Endodermal cell (in vitro differentiated cells): ENCODE results near the gene LRRC73. TPM values are rescaled to one million over a fixed set of nuclear protein-coding genes. Genes with fewer than 3 reads are reported as not detected.
A peak's percentile ranks its signal among the peaks of the same experiment; 100 is the strongest.
"Not testable (repeated sequence)": the region's sequence is repeated elsewhere in the genome, so short reads cannot be mapped to it uniquely, and the experiment has no call there.

Experiments
- DNase-seq: peaks from one replicate; pipeline ENCODE4 v3.0.0-alpha.2; 2017
- H3K27ac ChIP-seq: 2 replicates; pipeline ENCODE4 v1.5.1; 2013; ENCODE audit warnings: mild to moderate bottlenecking, low read depth, low read length, moderate library complexity
- H3K27me3 ChIP-seq: 2 replicates; pipeline ENCODE4 v1.6.1; 2013; ENCODE audit warnings: mild to moderate bottlenecking, low read length, moderate library complexity; ENCODE audit not compliant: insufficient read depth, control insufficient read depth, poor library complexity, severe bottlenecking
- H3K36me3 ChIP-seq: 2 replicates; pipeline ENCODE4 v1.7.0; 2013; ENCODE audit warnings: mild to moderate bottlenecking, low read length, moderate library complexity; ENCODE audit not compliant: control insufficient read depth, insufficient read depth
- H3K4me1 ChIP-seq: one replicate; pipeline ENCODE4 v1.7.0; 2013; ENCODE audit warnings: low read length; ENCODE audit not compliant: control insufficient read depth, insufficient read depth
- H3K4me3 ChIP-seq: 2 replicates; pipeline ENCODE4 v1.5.1; 2013; ENCODE audit warnings: mild to moderate bottlenecking, low read length, moderate library complexity
- H3K9ac ChIP-seq: 2 replicates; pipeline ENCODE4 v1.6.1; 2013; ENCODE audit warnings: mild to moderate bottlenecking, low read length, moderate library complexity; ENCODE audit not compliant: poor library complexity, severe bottlenecking; ENCODE audit errors: extremely low read depth
- H3K9me3 ChIP-seq: 2 replicates; pipeline ENCODE4 v1.6.1; 2013; ENCODE audit warnings: mild to moderate bottlenecking, low read length, moderate library complexity; ENCODE audit not compliant: control insufficient read depth
- H3K27ac Mint-ChIP-seq: 2 replicates; pipeline ENCODE4 v1.8.0; 2020; ENCODE audit warnings: mixed read lengths
- H3K27me3 Mint-ChIP-seq: 2 replicates; pipeline ENCODE4 v1.8.0; 2021; ENCODE audit warnings: mild to moderate bottlenecking, mixed read lengths; ENCODE audit not compliant: insufficient read depth
- H3K36me3 Mint-ChIP-seq: 2 replicates; pipeline ENCODE4 v1.8.0; 2020; ENCODE audit warnings: low read depth, mixed read lengths
- H3K4me1 Mint-ChIP-seq: 2 replicates; pipeline ENCODE4 v1.8.0; 2020; ENCODE audit warnings: mixed read lengths
- H3K4me3 Mint-ChIP-seq: 2 replicates; pipeline ENCODE4 v1.8.0; 2020; ENCODE audit warnings: mild to moderate bottlenecking, moderate library complexity, mixed read lengths
- H3K9me3 Mint-ChIP-seq: 2 replicates; pipeline ENCODE4 v1.8.0; 2020; ENCODE audit warnings: mild to moderate bottlenecking, mixed read lengths
- WGBS, 2 experiments: methylation state at CpG; one replicate each; pipeline versions ENCODE4 v1.1.5 to v1.1.7; 2013; ENCODE audit warnings: missing lambda C conversion rate in 2 of 2, mixed read lengths in 1 of 2; ENCODE audit not compliant: insufficient coverage in 1 of 2, insufficient read length in 1 of 2; 5-methylcytosine and 5-hydroxymethylcytosine counted together
- total RNA-seq, 2 donors: library from RNA; stranded (reverse); fragmentation: NEBNext Ultra II Directional in 1 of 2; extraction: Animal tissue kit (Norgen Biotek cat#: 25700) in 1 of 2; gene quantifications; 2 replicates in 1 of 2; 3 replicates in 1 of 2; pipeline ENCODE4 v1.2.1, GENCODE V29; 2021
- TF ChIP-seq, protein P1 (sequence below): fragments of 200-600 bp; sonication (generic); conservative IDR thresholded peaks from 2 replicates; pipeline ENCODE4 v1.5.0; 2021; ENCODE audit warnings: antibody characterized with exemption, mild to moderate bottlenecking

Gene LRRC73
- total RNA-seq, 2 donors from 2014 or later = 0.46 to 0.64 TPM

DNA sequence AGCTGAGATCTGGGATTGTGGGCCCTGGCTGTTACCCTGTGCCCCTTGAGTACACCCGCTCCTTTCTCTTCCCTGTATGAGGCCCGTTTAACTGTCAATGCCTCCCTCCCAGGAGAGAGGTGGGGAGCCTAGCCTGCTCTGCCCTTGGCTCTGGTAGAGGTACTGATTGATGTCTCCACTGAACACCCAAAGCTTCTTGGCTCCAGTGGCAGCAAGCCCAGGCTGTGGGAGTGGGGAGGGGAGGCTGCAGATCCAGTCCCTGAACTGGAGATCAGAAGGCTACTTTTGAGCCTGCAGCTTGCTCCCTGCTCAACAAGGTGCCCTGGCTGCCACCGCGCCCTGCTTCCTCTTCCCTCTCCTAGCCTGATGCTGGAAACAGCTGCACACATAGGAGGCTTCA, 7.5 kb downstream of the LRRC73 start:
- 93% methylated on average over 4 of the region's 4 CpGs; no CpG with 5 or more reads in 1 of the 2 experiments for WGBS, 2 experiments
- no peaks in the 10 kb centered on the region for H3K9me3 ChIP-seq
- TF ChIP-seq, protein P1, sequence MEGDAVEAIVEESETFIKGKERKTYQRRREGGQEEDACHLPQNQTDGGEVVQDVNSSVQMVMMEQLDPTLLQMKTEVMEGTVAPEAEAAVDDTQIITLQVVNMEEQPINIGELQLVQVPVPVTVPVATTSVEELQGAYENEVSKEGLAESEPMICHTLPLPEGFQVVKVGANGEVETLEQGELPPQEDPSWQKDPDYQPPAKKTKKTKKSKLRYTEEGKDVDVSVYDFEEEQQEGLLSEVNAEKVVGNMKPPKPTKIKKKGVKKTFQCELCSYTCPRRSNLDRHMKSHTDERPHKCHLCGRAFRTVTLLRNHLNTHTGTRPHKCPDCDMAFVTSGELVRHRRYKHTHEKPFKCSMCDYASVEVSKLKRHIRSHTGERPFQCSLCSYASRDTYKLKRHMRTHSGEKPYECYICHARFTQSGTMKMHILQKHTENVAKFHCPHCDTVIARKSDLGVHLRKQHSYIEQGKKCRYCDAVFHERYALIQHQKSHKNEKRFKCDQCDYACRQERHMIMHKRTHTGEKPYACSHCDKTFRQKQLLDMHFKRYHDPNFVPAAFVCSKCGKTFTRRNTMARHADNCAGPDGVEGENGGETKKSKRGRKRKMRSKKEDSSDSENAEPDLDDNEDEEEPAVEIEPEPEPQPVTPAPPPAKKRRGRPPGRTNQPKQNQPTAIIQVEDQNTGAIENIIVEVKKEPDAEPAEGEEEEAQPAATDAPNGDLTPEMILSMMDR = no peak
- Mint-ChIP-seq H3K9me3 (no peaks in the 10 kb centered on the region), H3K36me3 (peaks cover 60% of the 10 kb centered on the region), H3K4me1 (no peaks in the 10 kb centered on the region), H3K27ac (peak overlapping the region; percentile 17), H3K4me3 (no peak overlapping the region), H3K27me3 (peaks cover 9% of the 10 kb centered on the region)
- no peak overlapping the region for H3K9ac ChIP-seq
- no peak overlapping the region for H3K27ac ChIP-seq
- H3K4me1 ChIP-seq = no peaks in the 10 kb centered on the region
- peaks cover 48% of the 10 kb centered on the region for H3K36me3 ChIP-seq
- DNase-seq = no peak
- no peak overlapping the region for H3K4me3 ChIP-seq
- H3K27me3 ChIP-seq = peaks cover 2% of the 10 kb centered on the region

DNA sequence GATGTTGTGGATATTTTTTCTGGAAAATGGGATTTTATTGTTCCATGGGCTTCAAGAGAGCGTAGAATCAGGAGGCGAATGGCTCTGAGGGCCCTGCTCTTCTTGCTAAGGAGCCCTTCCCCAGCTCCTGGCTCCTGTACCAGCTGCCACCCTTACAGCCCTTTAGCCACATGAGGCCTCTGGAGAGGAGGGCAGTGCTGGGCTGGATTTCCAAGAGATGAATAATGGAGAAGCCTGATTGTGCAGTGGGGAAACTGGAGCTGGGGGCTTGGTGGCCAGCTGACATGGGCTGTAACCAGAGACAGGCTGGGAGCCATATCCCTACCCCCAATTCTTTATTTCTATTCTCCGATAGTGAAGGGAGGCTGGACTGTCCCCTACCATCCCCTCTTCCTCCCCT, 9.2 kb downstream of the LRRC73 start:
- no peak for DNase-seq
- Mint-ChIP-seq H3K9me3 (no peaks in the 10 kb centered on the region), H3K4me3 (no peak overlapping the region), H3K27me3 (no peaks in the 10 kb centered on the region), H3K36me3 (peaks cover 60% of the 10 kb centered on the region), H3K4me1 (peaks cover 4% of the 10 kb centered on the region), H3K27ac (no peak overlapping the region)
- TF ChIP-seq, protein P1 = no peak
- Histone ChIP-seq H3K36me3 (peaks cover 53% of the 10 kb centered on the region), H3K9ac (no peak overlapping the region), H3K4me1 (no peaks in the 10 kb centered on the region), H3K27ac (no peak overlapping the region), H3K27me3 (no peaks in the 10 kb centered on the region), H3K4me3 (no peak overlapping the region), H3K9me3 (no peaks in the 10 kb centered on the region)
- WGBS, 2 experiments = 93 to 100% methylated on average over 3 of the region's 3 CpGs

DNA sequence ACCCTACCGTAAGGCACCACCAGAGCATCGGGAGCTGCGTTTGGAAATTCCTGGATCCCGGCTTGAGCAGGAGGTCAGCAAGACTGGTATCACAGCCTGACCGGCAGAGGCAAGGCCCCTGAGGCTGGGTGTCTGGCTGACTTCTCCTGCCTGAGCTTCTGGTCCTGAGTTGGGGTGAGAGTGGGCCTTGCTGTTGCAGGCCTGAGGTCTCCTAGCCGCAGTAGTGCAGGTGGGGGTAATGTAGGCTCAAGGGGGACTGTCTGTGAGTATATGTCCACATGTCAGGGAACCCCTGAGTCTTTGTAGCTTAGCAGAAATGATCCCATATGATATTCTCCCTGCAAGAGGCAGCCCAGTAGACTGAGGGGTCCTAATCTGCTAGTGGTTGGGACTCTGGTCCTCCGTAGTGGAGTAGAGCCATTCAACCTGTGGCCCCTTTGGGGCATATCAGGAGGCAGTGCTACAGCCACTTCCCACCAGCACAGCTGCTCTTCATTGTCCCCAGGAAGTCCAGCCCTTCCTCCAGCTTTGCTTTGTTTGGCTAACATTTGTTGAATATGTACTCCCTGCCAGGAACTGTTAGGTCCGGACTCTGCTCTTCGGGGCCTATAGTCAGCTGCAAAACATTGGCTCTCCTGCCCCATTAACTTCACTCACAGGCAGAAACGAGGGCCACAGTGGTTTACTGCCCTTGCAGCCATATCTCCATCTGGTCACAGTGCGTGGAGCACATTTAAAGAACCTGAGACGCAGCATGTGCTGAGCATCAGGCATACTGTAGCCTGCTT, 10.9 kb downstream of the LRRC73 start:
- H3K4me1 ChIP-seq = no peaks in the 10 kb centered on the region
- Mint-ChIP-seq H3K9me3 (no peaks in the 10 kb centered on the region), H3K27ac (no peak overlapping the region), H3K4me1 (peaks cover 13% of the 10 kb centered on the region), H3K4me3 (no peak overlapping the region), H3K36me3 (peaks cover 56% of the 10 kb centered on the region), H3K27me3 (no peaks in the 10 kb centered on the region)
- no peak for DNase-seq
- H3K9me3 ChIP-seq = no peaks in the 10 kb centered on the region
- no peak overlapping the region for H3K9ac ChIP-seq
- WGBS, 2 experiments = 93 to 99% methylated on average over 11 to 12 of the region's 12 CpGs
- TF ChIP-seq, protein P1 = no peak
- peaks cover 53% of the 10 kb centered on the region for H3K36me3 ChIP-seq
- no peak overlapping the region for H3K4me3 ChIP-seq
- no peaks in the 10 kb centered on the region for H3K27me3 ChIP-seq
- H3K27ac ChIP-seq = no peak overlapping the region

DNA sequence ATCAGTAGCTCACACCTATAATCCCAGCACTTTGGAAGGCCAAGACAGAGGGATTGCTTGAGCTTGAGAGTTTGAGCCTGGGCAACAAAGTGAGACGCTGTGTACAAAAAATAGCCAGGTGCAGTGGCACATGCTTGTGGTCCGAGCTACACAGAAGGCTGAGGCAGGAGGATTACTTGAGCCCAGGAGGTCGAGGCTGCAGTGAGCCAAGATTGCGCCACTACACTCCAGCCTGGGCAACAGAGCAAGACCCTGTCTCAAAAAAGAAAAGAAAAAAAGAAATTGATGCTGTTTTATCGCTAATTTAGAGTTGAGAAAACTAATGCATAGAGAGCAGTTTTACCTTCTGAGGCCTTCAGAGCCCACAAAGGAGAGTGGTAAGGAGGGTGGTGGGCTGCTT, 11.9 kb downstream of the LRRC73 start:
- H3K9ac ChIP-seq, H3K27ac ChIP-seq, H3K27me3 ChIP-seq, H3K27ac Mint-ChIP-seq, H3K9me3 ChIP-seq, H3K9me3 Mint-ChIP-seq, H3K4me1 ChIP-seq, H3K4me3 ChIP-seq, H3K27me3 Mint-ChIP-seq, H3K4me3 Mint-ChIP-seq, DNase-seq: not testable (repeated sequence)
- Mint-ChIP-seq H3K36me3 (peaks cover 49% of the 10 kb centered on the region), H3K4me1 (peaks cover 13% of the 10 kb centered on the region)
- H3K36me3 ChIP-seq = peaks cover 47% of the 10 kb centered on the region
- 93 to 100% methylated on average over 5 of the region's 5 CpGs for WGBS, 2 experiments
